ENCODE measurements around the gene TRIO.

The TRIO gene

DNA sequence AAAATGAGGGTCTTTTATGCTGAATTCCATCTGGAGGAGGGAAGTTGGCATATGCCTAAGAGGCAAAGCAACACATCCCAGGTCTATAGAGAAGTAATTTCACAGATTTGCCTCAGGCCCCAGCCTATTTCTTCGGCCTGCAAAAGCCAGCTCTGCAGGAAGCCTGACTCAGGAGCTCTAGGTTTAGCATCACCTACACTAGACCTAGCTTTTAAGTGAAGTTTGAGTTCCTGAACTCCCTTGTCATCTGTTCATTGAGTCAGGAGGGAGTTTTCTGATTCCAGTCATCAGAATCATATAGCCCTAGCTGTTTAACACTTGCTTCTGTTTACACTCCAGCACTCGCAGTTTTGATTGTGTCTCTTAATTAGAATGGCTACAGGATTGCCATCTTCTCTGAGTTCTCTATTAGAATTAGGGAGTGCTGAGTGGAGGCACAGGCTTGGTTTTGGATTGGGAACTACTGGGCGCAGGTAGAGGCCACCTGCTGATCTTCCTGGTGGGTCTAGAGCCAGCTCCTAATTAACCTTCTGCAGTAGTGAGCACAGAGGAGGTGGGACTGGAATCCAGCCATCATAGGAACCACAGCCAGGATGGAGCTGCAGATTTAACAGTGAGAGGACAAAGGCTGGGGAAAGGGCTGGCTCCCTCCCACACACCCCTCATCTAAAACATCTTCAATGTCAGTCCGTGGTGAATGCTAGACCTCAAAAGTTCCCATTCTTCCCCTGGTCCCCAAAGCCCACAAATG, 179.5 kb downstream of the TRIO start:
- Histone ChIP-seq H3K36me3 (ENCODE audit: low read length) (no peaks in the 10 kb centered on the region), H3K9me3 (ENCODE audit: insufficient read depth, low read length) (no peaks in the 10 kb centered on the region), H3K4me3 (ENCODE audit: insufficient read depth, low read length, poor library complexity, severe bottlenecking) (no peak overlapping the region), H2AFZ (ENCODE audit: low read depth, low read length, severe bottlenecking) (no peak overlapping the region), H3F3A (ENCODE audit: insufficient read depth) (no peaks in the 10 kb centered on the region), H3K27ac (ENCODE audit: low read depth, low read length) (no peak overlapping the region), H3K9me2 (replicated peaks; ENCODE audit: insufficient read depth, low read length) (no peaks in the 10 kb centered on the region), H3K79me2 (ENCODE audit: insufficient read depth, low read length) (no peaks in the 10 kb centered on the region), H3K27me3 (ENCODE audit: low read length) (no peaks in the 10 kb centered on the region), H3K4me2 (ENCODE audit: low read depth, low read length, poor library complexity, severe bottlenecking) (no peak overlapping the region), H4K20me1 (ENCODE audit: low read depth, low read length) (no peaks in the 10 kb centered on the region), H3K9ac (ENCODE audit: low read length) (no peak overlapping the region)
- TF ChIP-seq, protein P1, sequence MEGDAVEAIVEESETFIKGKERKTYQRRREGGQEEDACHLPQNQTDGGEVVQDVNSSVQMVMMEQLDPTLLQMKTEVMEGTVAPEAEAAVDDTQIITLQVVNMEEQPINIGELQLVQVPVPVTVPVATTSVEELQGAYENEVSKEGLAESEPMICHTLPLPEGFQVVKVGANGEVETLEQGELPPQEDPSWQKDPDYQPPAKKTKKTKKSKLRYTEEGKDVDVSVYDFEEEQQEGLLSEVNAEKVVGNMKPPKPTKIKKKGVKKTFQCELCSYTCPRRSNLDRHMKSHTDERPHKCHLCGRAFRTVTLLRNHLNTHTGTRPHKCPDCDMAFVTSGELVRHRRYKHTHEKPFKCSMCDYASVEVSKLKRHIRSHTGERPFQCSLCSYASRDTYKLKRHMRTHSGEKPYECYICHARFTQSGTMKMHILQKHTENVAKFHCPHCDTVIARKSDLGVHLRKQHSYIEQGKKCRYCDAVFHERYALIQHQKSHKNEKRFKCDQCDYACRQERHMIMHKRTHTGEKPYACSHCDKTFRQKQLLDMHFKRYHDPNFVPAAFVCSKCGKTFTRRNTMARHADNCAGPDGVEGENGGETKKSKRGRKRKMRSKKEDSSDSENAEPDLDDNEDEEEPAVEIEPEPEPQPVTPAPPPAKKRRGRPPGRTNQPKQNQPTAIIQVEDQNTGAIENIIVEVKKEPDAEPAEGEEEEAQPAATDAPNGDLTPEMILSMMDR (IDR thresholded peaks at IDR 0.05; ENCODE audit: insufficient read depth, low read length, poor library complexity, severe bottlenecking), result no peak
- TF ChIP-seq EZH2phosphoT487 (conservative IDR thresholded peaks at IDR 0.05; ENCODE audit: low read length), result no peak

DNA sequence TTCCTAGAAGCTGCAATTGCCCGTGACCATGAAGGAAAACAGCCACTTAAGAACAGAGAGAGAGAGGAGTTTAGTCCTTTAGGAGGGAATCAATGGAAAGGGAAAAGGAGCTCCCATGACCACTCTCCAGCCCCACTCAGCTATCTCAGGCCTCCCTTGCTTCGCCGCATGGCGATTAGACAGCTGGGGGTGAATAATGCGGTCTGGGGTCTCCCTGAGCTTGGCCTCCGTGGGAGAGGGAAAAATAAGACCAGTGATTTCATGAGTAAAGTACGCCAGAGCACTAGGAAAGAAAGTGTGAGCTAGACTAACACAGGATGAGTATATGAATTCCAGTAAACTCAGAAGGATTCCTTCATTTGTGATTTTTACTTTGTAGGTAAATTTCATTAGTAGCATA, 180.3 kb downstream of the TRIO start:
- Histone ChIP-seq H3K36me3 (ENCODE audit: low read length) (no peaks in the 10 kb centered on the region), H3K9me3 (ENCODE audit: insufficient read depth, low read length) (no peaks in the 10 kb centered on the region), H3K79me2 (ENCODE audit: insufficient read depth, low read length) (no peaks in the 10 kb centered on the region)

DNA sequence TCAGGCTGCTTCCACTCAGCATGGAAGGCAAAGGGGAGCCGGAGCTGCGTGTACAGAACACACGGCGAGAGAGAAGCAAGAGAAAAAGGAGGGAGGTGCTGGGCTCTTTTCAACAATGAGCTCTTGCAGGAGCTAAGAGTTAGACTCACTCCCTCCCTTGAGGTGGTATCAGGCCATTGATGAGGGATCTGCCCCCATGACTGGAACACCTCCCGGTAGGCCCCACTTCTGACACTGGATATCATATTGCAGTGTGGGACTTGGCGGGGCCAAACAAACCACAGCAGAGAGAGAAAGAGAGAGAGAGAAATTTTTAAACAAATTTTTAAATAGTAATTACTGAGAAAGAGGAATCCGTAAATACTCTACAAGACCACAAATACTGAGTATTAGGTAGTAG, 182.2 kb downstream of the TRIO start:
- Histone ChIP-seq H4K20me1 (ENCODE audit: low read depth, low read length) (no peaks in the 10 kb centered on the region), H3K79me2 (ENCODE audit: insufficient read depth, low read length) (no peaks in the 10 kb centered on the region), H3K9ac (ENCODE audit: low read length) (no peak overlapping the region), H3K9me2 (replicated peaks; ENCODE audit: insufficient read depth, low read length) (no peaks in the 10 kb centered on the region), H3F3A (ENCODE audit: insufficient read depth) (no peaks in the 10 kb centered on the region), H2AFZ (ENCODE audit: low read depth, low read length, severe bottlenecking) (no peak overlapping the region), H3K27ac (ENCODE audit: low read depth, low read length) (no peak overlapping the region), H3K36me3 (ENCODE audit: low read length) (no peaks in the 10 kb centered on the region), H3K4me3 (ENCODE audit: insufficient read depth, low read length, poor library complexity, severe bottlenecking) (no peak overlapping the region), H3K27me3 (ENCODE audit: low read length) (no peaks in the 10 kb centered on the region), H3K9me3 (ENCODE audit: insufficient read depth, low read length) (no peaks in the 10 kb centered on the region), H3K4me2 (ENCODE audit: low read depth, low read length, poor library complexity, severe bottlenecking) (no peak overlapping the region)
- no peak for TF ChIP-seq EZH2phosphoT487 (conservative IDR thresholded peaks at IDR 0.05; ENCODE audit: low read length)
- TF ChIP-seq, protein P1 (IDR thresholded peaks at IDR 0.05; ENCODE audit: insufficient read depth, low read length, poor library complexity, severe bottlenecking), result no peak

More for the DNA sequence above, 180.3 kb downstream of the TRIO start:
- Histone ChIP-seq H3K4me2 (ENCODE audit: low read depth, low read length, poor library complexity, severe bottlenecking) (no peak overlapping the region), H3F3A (ENCODE audit: insufficient read depth) (no peaks in the 10 kb centered on the region), H3K27me3 (ENCODE audit: low read length) (no peaks in the 10 kb centered on the region), H3K9ac (ENCODE audit: low read length) (no peak overlapping the region), H3K27ac (ENCODE audit: low read depth, low read length) (no peak overlapping the region), H2AFZ (ENCODE audit: low read depth, low read length, severe bottlenecking) (no peak overlapping the region), H3K9me2 (replicated peaks; ENCODE audit: insufficient read depth, low read length) (no peaks in the 10 kb centered on the region), H4K20me1 (ENCODE audit: low read depth, low read length) (no peaks in the 10 kb centered on the region), H3K4me3 (ENCODE audit: insufficient read depth, low read length, poor library complexity, severe bottlenecking) (no peak overlapping the region)
- no peak for TF ChIP-seq EZH2phosphoT487 (conservative IDR thresholded peaks at IDR 0.05; ENCODE audit: low read length)
- TF ChIP-seq, protein P1 (IDR thresholded peaks at IDR 0.05; ENCODE audit: insufficient read depth, low read length, poor library complexity, severe bottlenecking), result no peak
